OCI-LY3 (cell line): Measurements from ENCODE around the gene MORN5.

ENCODE experiments used
- EZH2phosphoT487 ChIP-seq: fragments of 200-600 bp; shearing (Covaris generic); IDR thresholded peaks from 2 replicates; pipeline ENCODE4 v1.6.1; 2018; ENCODE audit warnings: antibody characterized with exemption, mixed run types, low read depth
- TF ChIP-seq, protein P1 (sequence below): fragments of 200-600, 300-600 bp; sonication (generic); IDR thresholded peaks from 2 replicates; pipeline ENCODE4 v1.5.1; 2014; ENCODE audit warnings: antibody characterized with exemption, low read length, low read depth

DNA sequence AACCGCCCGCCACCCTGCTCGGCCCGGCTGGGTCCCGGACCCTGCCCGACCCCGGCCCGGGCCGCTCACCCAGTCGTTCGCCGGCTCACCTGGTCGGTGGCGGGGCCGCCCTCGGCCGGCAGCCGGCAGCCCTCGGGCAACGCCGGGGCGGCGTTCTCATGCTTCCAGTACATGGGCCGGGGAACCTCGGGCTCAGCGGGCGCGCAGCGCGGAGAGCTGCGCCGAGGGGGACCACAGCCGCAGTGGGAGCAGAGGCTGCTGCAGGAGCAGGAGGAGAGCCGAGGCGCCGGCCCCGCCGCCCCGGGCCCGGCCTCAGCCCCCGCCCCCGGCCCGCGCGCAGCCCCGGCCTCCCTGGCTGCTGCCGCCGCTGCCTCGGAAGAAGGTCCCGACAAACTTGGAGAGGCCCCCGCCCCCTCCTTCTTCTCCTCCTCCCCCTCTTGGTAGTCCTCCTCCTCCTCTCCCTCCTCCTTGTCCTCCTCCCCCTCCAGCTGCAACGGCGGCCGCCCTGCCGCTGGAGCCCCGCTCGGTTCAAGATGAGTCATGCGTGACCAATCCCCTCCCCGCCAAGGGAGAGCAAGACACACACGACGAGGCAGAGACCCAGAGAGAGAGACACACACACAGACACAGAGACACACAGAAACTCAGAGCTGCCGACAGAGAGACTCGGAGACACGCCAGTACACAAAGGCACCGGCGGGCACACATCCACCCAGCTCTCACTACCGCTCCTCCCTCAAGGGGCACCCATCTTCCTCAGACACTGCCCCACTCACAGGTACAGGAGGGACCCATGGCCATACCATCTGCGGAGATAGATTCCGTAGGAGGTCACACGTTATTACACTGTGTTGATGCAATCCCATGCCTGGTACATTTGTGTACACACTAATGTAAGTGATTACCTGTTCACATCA, 69.1 kb downstream of the MORN5 start, which contains the start of gene LHX6:
- TF ChIP-seq, protein P1, sequence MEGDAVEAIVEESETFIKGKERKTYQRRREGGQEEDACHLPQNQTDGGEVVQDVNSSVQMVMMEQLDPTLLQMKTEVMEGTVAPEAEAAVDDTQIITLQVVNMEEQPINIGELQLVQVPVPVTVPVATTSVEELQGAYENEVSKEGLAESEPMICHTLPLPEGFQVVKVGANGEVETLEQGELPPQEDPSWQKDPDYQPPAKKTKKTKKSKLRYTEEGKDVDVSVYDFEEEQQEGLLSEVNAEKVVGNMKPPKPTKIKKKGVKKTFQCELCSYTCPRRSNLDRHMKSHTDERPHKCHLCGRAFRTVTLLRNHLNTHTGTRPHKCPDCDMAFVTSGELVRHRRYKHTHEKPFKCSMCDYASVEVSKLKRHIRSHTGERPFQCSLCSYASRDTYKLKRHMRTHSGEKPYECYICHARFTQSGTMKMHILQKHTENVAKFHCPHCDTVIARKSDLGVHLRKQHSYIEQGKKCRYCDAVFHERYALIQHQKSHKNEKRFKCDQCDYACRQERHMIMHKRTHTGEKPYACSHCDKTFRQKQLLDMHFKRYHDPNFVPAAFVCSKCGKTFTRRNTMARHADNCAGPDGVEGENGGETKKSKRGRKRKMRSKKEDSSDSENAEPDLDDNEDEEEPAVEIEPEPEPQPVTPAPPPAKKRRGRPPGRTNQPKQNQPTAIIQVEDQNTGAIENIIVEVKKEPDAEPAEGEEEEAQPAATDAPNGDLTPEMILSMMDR, result no peak
- no peak for TF ChIP-seq EZH2phosphoT487
